ENCODE results near the gene ATP6V1B1. TPM values are rescaled to one million over a fixed set of nuclear protein-coding genes. Genes with fewer than 3 reads are reported as not detected.
"Not testable (repeated sequence)": the region's sequence is repeated elsewhere in the genome, so short reads cannot be mapped to it uniquely, and the experiment has no call there.

Gene ATP6V1B1
- total RNA-seq, 2 experiments from 2014 or later, result not detected

- Mint-ChIP-seq H3K4me1 (peaks cover 13% of the 10 kb centered on the region), H3K36me3 (ENCODE audit: low read depth) (no peaks in the 10 kb centered on the region), H3K9me3 (ENCODE audit: low read depth) (no peaks in the 10 kb centered on the region), H3K4me3 (no peak overlapping the region), H3K27ac (no peak overlapping the region), H3K27me3 (no peaks in the 10 kb centered on the region)
- peak; percentile 2 for DNase-seq
- no peak for ATAC-seq
- ChIA-PET CTCF (interaction anchor here (0.8 to 4.4 kb wide), 4 partner anchors 39 to 1790 kb away, joined by 3 to 44 read pairs (median 4); no protein-coding TSS in a partner anchor), POLR2A (interaction anchor here (0.6 kb wide), 1 partner anchor 12 kb away, joined by 3 read pairs; no protein-coding TSS in a partner anchor)
- intact Hi-C loops (cut with DNase I, micrococcal nuclease), result no loop called here
These were observed 68.5 kb downstream of the ATP6V1B1 start for GRCh38 chr2:71003966-71004755.

- Mint-ChIP-seq H3K27me3 (peaks cover 2% of the 10 kb centered on the region), H3K4me1 (peaks cover 11% of the 10 kb centered on the region), H3K36me3 (ENCODE audit: low read depth) (no peaks in the 10 kb centered on the region), H3K4me3 (no peak overlapping the region), H3K27ac (no peak overlapping the region), H3K9me3 (ENCODE audit: low read depth) (no peaks in the 10 kb centered on the region)
- intact Hi-C loops (cut with DNase I, micrococcal nuclease), result no loop called here
- DNase-seq (peak; percentile 2), ATAC-seq (no peak)
- POLR2A ChIA-PET, result interaction anchor here (0.6 kb wide), 1 partner anchor 12 kb away, joined by 3 read pairs; no protein-coding TSS in a partner anchor
- CTCF ChIA-PET, result interaction anchor here (0.8 to 1.6 kb wide), 4 partner anchors 44 to 1790 kb away, joined by 3 to 5 read pairs (median 4); no protein-coding TSS in a partner anchor
These were observed 69.2 kb downstream of the ATP6V1B1 start for GRCh38 chr2:71004857-71005256.

- POLR2A ChIA-PET, result no interaction called here
- no peak overlapping the region for H3K4me3 Mint-ChIP-seq
- peaks cover 10% of the 10 kb centered on the region for H3K4me1 Mint-ChIP-seq
- intact Hi-C loops (cut with DNase I, micrococcal nuclease), result no loop called here
- no peaks in the 10 kb centered on the region for H3K36me3 Mint-ChIP-seq (ENCODE audit: low read depth)
- peaks cover 8% of the 10 kb centered on the region for H3K27me3 Mint-ChIP-seq
- DNase-seq, result no peak
- H3K9me3 Mint-ChIP-seq (ENCODE audit: low read depth), result no peaks in the 10 kb centered on the region
- ATAC-seq, result no peak
- no peak overlapping the region for H3K27ac Mint-ChIP-seq
- CTCF ChIA-PET, result interaction anchor here (1.6 kb wide), 1 partner anchor 121 kb away, joined by 5 read pairs; no protein-coding TSS in a partner anchor
These were observed 69.8 kb downstream of the ATP6V1B1 start for GRCh38 chr2:71005271-71006202.

- Mint-ChIP-seq H3K4me1 (peaks cover 2% of the 10 kb centered on the region), H3K9me3 (ENCODE audit: low read depth) (no peaks in the 10 kb centered on the region), H3K27me3 (peaks cover 11% of the 10 kb centered on the region), H3K27ac (no peak overlapping the region), H3K4me3 (no peak overlapping the region), H3K36me3 (ENCODE audit: low read depth) (no peaks in the 10 kb centered on the region)
- ATAC-seq, result no peak
- ChIA-PET CTCF (interaction anchor here (1.6 kb wide), 1 partner anchor 121 kb away, joined by 5 read pairs; no protein-coding TSS in a partner anchor), POLR2A (no interaction called here)
- intact Hi-C loops (cut with DNase I, micrococcal nuclease), result no loop called here
- peak; percentile 15 for DNase-seq
These were observed 70.6 kb downstream of the ATP6V1B1 start for GRCh38 chr2:71006323-71006722.

- DNase-seq (no peak), ATAC-seq (no peak)
- Mint-ChIP-seq H3K9me3 (ENCODE audit: low read depth) (no peaks in the 10 kb centered on the region), H3K4me1 (no peaks in the 10 kb centered on the region), H3K4me3 (no peak overlapping the region), H3K27ac (no peak overlapping the region), H3K27me3 (peaks cover 14% of the 10 kb centered on the region), H3K36me3 (ENCODE audit: low read depth) (no peaks in the 10 kb centered on the region)
- ChIA-PET POLR2A (interaction anchor here (0.6 to 0.9 kb wide), 2 partner anchors 45 to 85 kb away, joined by 3 read pairs; no protein-coding TSS in a partner anchor), CTCF (no interaction called here)
- intact Hi-C loops (cut with DNase I, micrococcal nuclease), result no loop called here
These were observed 71.5 kb downstream of the ATP6V1B1 start for GRCh38 chr2:71006955-71007799.

- ChIA-PET CTCF (interaction anchor here (2.1 kb wide), 1 partner anchor 44 kb away, joined by 6 read pairs; no protein-coding TSS in a partner anchor), POLR2A (no interaction called here)
- intact Hi-C loops (cut with DNase I, micrococcal nuclease), result no loop called here
These were observed 72.6 kb downstream of the ATP6V1B1 start for GRCh38 chr2:71008342-71008741.

GRCh38 chr2:71011786-71012185 is 76.1 kb downstream of the ATP6V1B1 start:
- H3K27ac Mint-ChIP-seq; intact Hi-C loops (cut with DNase I, micrococcal nuclease); H3K4me1 Mint-ChIP-seq; CTCF ChIA-PET; H3K36me3 Mint-ChIP-seq (ENCODE audit: low read depth); DNase-seq; ATAC-seq; POLR2A ChIA-PET; H3K9me3 Mint-ChIP-seq (ENCODE audit: low read depth); H3K4me3 Mint-ChIP-seq: not testable (repeated sequence)
- H3K27me3 Mint-ChIP-seq, result peaks cover 14% of the 10 kb centered on the region

More at GRCh38 chr2:71008342-71008741, 72.6 kb downstream of the ATP6V1B1 start:
- peaks cover 14% of the 10 kb centered on the region for H3K27me3 Mint-ChIP-seq
- DNase-seq (no peak), ATAC-seq (no peak)
- no peaks in the 10 kb centered on the region for H3K9me3 Mint-ChIP-seq (ENCODE audit: low read depth)
- H3K4me1 Mint-ChIP-seq, result no peaks in the 10 kb centered on the region
- no peaks in the 10 kb centered on the region for H3K36me3 Mint-ChIP-seq (ENCODE audit: low read depth)
- no peak overlapping the region for H3K27ac Mint-ChIP-seq
- H3K4me3 Mint-ChIP-seq, result no peak overlapping the region

Other genes starting within 250 kb of the ATP6V1B1 start
- 10 to 100 TPM; 26.9 to 31.5 TPM for gene ADD2, start 167.7 kb upstream of the ATP6V1B1 start, total RNA-seq
- not detected for gene FIGLA, start 145.3 kb upstream of the ATP6V1B1 start, total RNA-seq
- not detected for gene CLEC4F, start 115.3 kb upstream of the ATP6V1B1 start, total RNA-seq
- not detected for gene CD207, start 100.1 kb upstream of the ATP6V1B1 start, total RNA-seq
- gene VAX2, start 35.3 kb upstream of the ATP6V1B1 start, total RNA-seq, result not detected
- gene ANKRD53, start 42.7 kb downstream of the ATP6V1B1 start, total RNA-seq, result under 1 TPM in 1 of 2 experiments, not detected in 1; 0.14 TPM
- 10 to 100 TPM; 39.1 to 48.5 TPM for gene TEX261, start 59.0 kb downstream of the ATP6V1B1 start, total RNA-seq
- 10 to 100 TPM; 39.7 to 40.6 TPM for gene NAGK, start 132.7 kb downstream of the ATP6V1B1 start, total RNA-seq
- 10 to 100 TPM; 10.2 to 13.6 TPM for gene MCEE, start 194.3 kb downstream of the ATP6V1B1 start, total RNA-seq
- gene MPHOSPH10, start 194.7 kb downstream of the ATP6V1B1 start, total RNA-seq, result 10 to 100 TPM; 48.5 to 61.9 TPM

All from activated CD4-positive, alpha-beta T cell treated with anti-CD3 and anti-CD28 coated beads for 36 hours (primary cell).